Pulmonary artery endothelial cell (primary cell): ENCODE data around the gene CFP. TPM values are rescaled to one million over a fixed set of nuclear protein-coding genes. Genes with fewer than 3 reads are reported as not detected.

Source experiments
- DNase-seq: peaks from one replicate; pipeline ENCODE4 v3.0.0-alpha.2; 2011; ENCODE audit warnings: low read depth, low spot score
- total RNA-seq: library from RNA; depleted of rRNA; stranded (reverse); fragments of >200 nt; gene quantifications from 2 replicates; pipeline ENCODE4 v1.2.3, GENCODE V29; 2014

CFP gene
- total RNA-seq, 1 donor from 2014 or later: 0.13 TPM

GRCh38 chrX:47576021-47576898 is 53.5 kb downstream of the CFP start:
- no peak for DNase-seq

DNA sequence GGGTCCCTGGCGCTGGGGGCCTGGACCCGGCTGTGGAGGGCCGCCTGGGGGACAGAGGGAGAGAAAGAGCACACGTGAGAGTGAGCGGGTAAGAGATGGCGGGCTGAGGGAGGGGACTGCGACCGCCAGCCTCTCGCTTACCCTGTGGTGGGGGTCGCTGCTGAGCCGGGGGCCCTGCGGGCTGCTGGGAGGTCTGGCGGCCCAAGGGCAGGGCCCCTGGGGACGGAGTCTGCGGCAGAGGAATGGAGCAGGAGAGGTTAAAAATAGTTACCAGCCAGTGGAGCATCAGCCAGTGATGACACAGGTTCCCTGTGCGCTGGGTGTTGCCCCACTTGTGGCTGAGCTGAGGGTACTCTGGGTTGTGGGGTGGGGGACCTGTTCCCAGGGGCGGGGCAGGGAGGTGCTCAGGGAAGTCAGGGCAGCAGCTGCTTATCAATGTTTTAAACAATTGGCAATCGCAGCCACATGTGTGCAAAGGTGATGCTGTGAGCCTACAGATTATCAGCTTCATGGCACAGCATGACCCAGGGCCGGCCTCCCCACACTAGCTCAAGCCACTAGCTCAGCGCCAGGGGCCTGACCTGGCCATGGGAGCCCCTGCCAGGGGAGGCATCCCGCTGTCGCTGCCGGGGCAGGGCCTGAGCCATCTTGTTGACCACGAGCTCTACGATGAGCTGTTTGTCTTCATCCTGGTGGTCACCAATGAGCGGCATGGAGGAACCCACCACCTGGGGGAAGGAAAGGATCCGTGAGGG is 55.0 kb downstream of the CFP start:
- no peak for DNase-seq

GRCh38 chrX:47574076-47574546 is 55.6 kb downstream of the CFP start:
- DNase-seq: no peak

GRCh38 chrX:47573341-47574075 is 56.2 kb downstream of the CFP start:
- DNase-seq: no peak

Other genes starting within 250 kb of the CFP start
- gene ZNF41, start 146.7 kb downstream of the CFP start, total RNA-seq: 4.2 and 7.2 TPM in 2 replicates
- gene ARAF, start 68.7 kb downstream of the CFP start, total RNA-seq: 10.6 and 16.6 TPM in 2 replicates
- gene TIMP1, start 47.5 kb downstream of the CFP start, total RNA-seq: 48.8 and 52.0 TPM in 2 replicates
- gene SYN1, start 10.1 kb downstream of the CFP start, total RNA-seq: not detected in 2 replicates
- gene ELK1, start 20.6 kb upstream of the CFP start, total RNA-seq: 10.7 and 14.8 TPM in 2 replicates
- gene UXT, start 29.2 kb upstream of the CFP start, total RNA-seq: 89.2 and 117 TPM in 2 replicates
- 3.9 and 7.7 TPM in 2 replicates for gene ZNF81, start 207.0 kb upstream of the CFP start, total RNA-seq